SK-N-SH treated with all-trans-retinoic acid at 6 μM for 48 hours (cell line): ENCODE results near the gene PDK1.

Experiments
- ATAC-seq: fragments of 200-7000 bp; cut with Tn5 transposase; 3 replicates; pipeline ENCODE4 v1.9.1; 2020; ENCODE audit warnings: mild to moderate bottlenecking, moderate library complexity
- RARB ChIP-seq: fragments of 250-450 bp; sonication (Bioruptor Pico); IDR thresholded peaks from 2 replicates; pipeline ENCODE4 v1.8.0; 2021; ENCODE audit warnings: mild to moderate bottlenecking, moderate library complexity
- SNAI2 ChIP-seq: fragments of 250-450 bp; sonication (Bioruptor Pico); IDR thresholded peaks from 2 replicates; pipeline ENCODE4 v1.5.0; 2020; ENCODE audit warnings: mild to moderate bottlenecking, moderate library complexity

The PDK1 gene

GRCh38 chr2:172655838-172656573 is 100.1 kb downstream of the PDK1 start:
- no peak for TF ChIP-seq RARB (CRISPR knock-in tag)
- TF ChIP-seq SNAI2 (CRISPR knock-in tag) = no peak
- no peak for ATAC-seq
